MM.1S (cell line): ENCODE measurements around the gene HSD17B3.

Experiments
- DNase-seq: peaks from one replicate; pipeline ENCODE4 v3.0.0-alpha.2; 2015
- H2AFZ ChIP-seq: fragments of 300-600 bp; sonication (generic); 2 replicates; pipeline ENCODE4 v1.6.0; 2016; ENCODE audit warnings: antibody characterized with exemption, low read length
- H3F3A ChIP-seq: fragments of 300-600 bp; sonication (generic); 2 replicates; pipeline ENCODE4 v1.6.1; 2016; ENCODE audit warnings: mild to moderate bottlenecking, antibody characterized with exemption, low read length, moderate library complexity, mixed read lengths; ENCODE audit not compliant: insufficient read depth
- H3K27ac ChIP-seq: fragments of 300-600 bp; sonication (generic); 2 replicates; pipeline ENCODE4 v1.5.1; 2016; ENCODE audit warnings: mild to moderate bottlenecking, low read length
- H3K27me3 ChIP-seq: fragments of 300-600 bp; sonication (generic); replicated peaks from 2 replicates; pipeline ENCODE4 v1.6.0; 2016; ENCODE audit warnings: low read length; ENCODE audit not compliant: insufficient read depth
- H3K36me3 ChIP-seq: fragments of 300-600 bp; sonication (generic); replicated peaks from 2 replicates; pipeline ENCODE4 v1.6.1; 2016; ENCODE audit warnings: mild to moderate bottlenecking, low read length, mixed read lengths; ENCODE audit not compliant: insufficient read depth
- H3K4me1 ChIP-seq: fragments of 300-600 bp; sonication (generic); 2 replicates; pipeline ENCODE4 v1.6.1; 2016; ENCODE audit warnings: low read length, mixed read lengths
- H3K4me2 ChIP-seq: fragments of 300-600 bp; sonication (generic); 2 replicates; pipeline ENCODE4 v1.6.0; 2016; ENCODE audit warnings: low read depth, low read length
- H3K4me3 ChIP-seq: fragments of 300-600 bp; sonication (generic); 2 replicates; pipeline ENCODE4 v1.5.1; 2016; ENCODE audit warnings: low read length, mixed read lengths
- H3K79me2 ChIP-seq: fragments of 300-600 bp; sonication (generic); 2 replicates; pipeline ENCODE4 v1.6.1; 2016; ENCODE audit warnings: mixed run types, low read length, mixed read lengths
- H3K9ac ChIP-seq: fragments of 300-600 bp; sonication (generic); 2 replicates; pipeline ENCODE4 v1.6.1; 2016; ENCODE audit warnings: low read length, mixed read lengths
- H3K9me2 ChIP-seq: fragments of 300-600 bp; sonication (generic); replicated peaks from 2 replicates; pipeline ENCODE4 v1.6.1; 2016; ENCODE audit warnings: mild to moderate bottlenecking, low read length, mixed read lengths; ENCODE audit not compliant: insufficient read depth
- H3K9me3 ChIP-seq: fragments of 300-600 bp; sonication (generic); replicated peaks from 2 replicates; pipeline ENCODE4 v1.6.1; 2016; ENCODE audit warnings: mild to moderate bottlenecking, low read length, mixed read lengths; ENCODE audit not compliant: insufficient read depth
- H4K20me1 ChIP-seq: fragments of 300-600 bp; sonication (generic); 2 replicates; pipeline ENCODE4 v1.6.1; 2016; ENCODE audit warnings: mild to moderate bottlenecking, low read length, moderate library complexity, mixed read lengths; ENCODE audit not compliant: insufficient read depth
- CTCF ChIP-seq: fragments of 300-600 bp; sonication (generic); IDR thresholded peaks from 2 replicates; pipeline ENCODE4 v1.5.1; 2016; ENCODE audit warnings: antibody characterized with exemption, low read length, mixed read lengths
- EZH2 ChIP-seq: fragments of 300-600 bp; sonication (generic); optimal IDR thresholded peaks from 2 replicates; pipeline ENCODE3; 2017; ENCODE audit warnings: low read depth, mild to moderate bottlenecking, antibody characterized with exemption, low read length, mixed read lengths
- EZH2phosphoT487 ChIP-seq: fragments of 300-600 bp; sonication (generic); IDR thresholded peaks from 2 replicates; pipeline ENCODE4 v1.6.1; 2018; ENCODE audit warnings: antibody characterized with exemption, low read length

Gene HSD17B3

GRCh38 chr9:96289392-96289791 is 12.6 kb downstream of the HSD17B3 start:
- Histone ChIP-seq H3F3A (no peaks in the 10 kb centered on the region), H3K4me2 (no peak overlapping the region), H3K9me2 (no peaks in the 10 kb centered on the region), H3K27me3 (no peaks in the 10 kb centered on the region), H3K36me3 (no peaks in the 10 kb centered on the region), H2AFZ (no peak overlapping the region), H3K4me3 (no peak overlapping the region), H3K4me1 (no peaks in the 10 kb centered on the region), H3K9me3 (no peaks in the 10 kb centered on the region), H3K79me2 (no peaks in the 10 kb centered on the region), H3K27ac (no peak overlapping the region), H4K20me1 (no peaks in the 10 kb centered on the region), H3K9ac (no peak overlapping the region)
- no peak for TF ChIP-seq CTCF
- no peak for TF ChIP-seq EZH2phosphoT487
- no peak for TF ChIP-seq EZH2
- DNase-seq = no peak

GRCh38 chr9:96281641-96282040 is 20.3 kb downstream of the HSD17B3 start:
- Histone ChIP-seq H3K27me3 (no peaks in the 10 kb centered on the region), H3K4me1 (no peaks in the 10 kb centered on the region), H3K4me3 (no peak overlapping the region), H3K9ac (no peak overlapping the region), H2AFZ (no peak overlapping the region), H4K20me1 (no peaks in the 10 kb centered on the region), H3F3A (no peaks in the 10 kb centered on the region), H3K79me2 (no peaks in the 10 kb centered on the region), H3K4me2 (no peak overlapping the region), H3K9me2 (no peaks in the 10 kb centered on the region), H3K27ac (no peak overlapping the region), H3K9me3 (no peaks in the 10 kb centered on the region), H3K36me3 (no peaks in the 10 kb centered on the region)
- no peak for DNase-seq
- TF ChIP-seq CTCF (no peak), EZH2 (no peak), EZH2phosphoT487 (no peak)

- Histone ChIP-seq H3K4me2 (no peak overlapping the region), H3K9me2 (no peaks in the 10 kb centered on the region), H3F3A (no peaks in the 10 kb centered on the region), H3K79me2 (no peaks in the 10 kb centered on the region), H3K4me1 (no peaks in the 10 kb centered on the region), H3K27ac (no peak overlapping the region), H3K36me3 (no peaks in the 10 kb centered on the region), H3K9me3 (no peaks in the 10 kb centered on the region), H3K4me3 (no peak overlapping the region), H3K9ac (no peak overlapping the region), H2AFZ (no peak overlapping the region), H3K27me3 (no peaks in the 10 kb centered on the region), H4K20me1 (no peaks in the 10 kb centered on the region)
- DNase-seq = no peak
- TF ChIP-seq CTCF (no peak), EZH2phosphoT487 (no peak), EZH2 (no peak)
These were observed 22.0 kb downstream of the HSD17B3 start for GRCh38 chr9:96279932-96280331.
